Measurements from ENCODE around the gene OR52L1. TPM values are rescaled to one million over a fixed set of nuclear protein-coding genes. Genes with fewer than 3 reads are reported as not detected.
"Not testable (repeated sequence)": the region's sequence is repeated elsewhere in the genome, so short reads cannot be mapped to it uniquely, and the experiment has no call there.

Gene OR52L1
- not detected in 2 replicates for polyA plus RNA-seq (2014; cell fraction: cytosol; rRNA removed)
- polyA plus RNA-seq (2014; cell fraction: nucleus; rRNA removed), result 0.58 TPM in 1 of 2 replicates, not detected in the other

GRCh38 chr11:5986885-5987284 lies at the start of gene OR52L1:
OR52L1 (minus strand) TSS chr11:5986985; CDS start chr11:5986930, 55 bp downstream.
- DNase-seq (ENCODE audit: low spot score), result no peak

GRCh38 chr11:6030708-6031405 lies 44.1 kb upstream of the OR52L1 start, which contains the start of gene OR56A1:
OR56A1 (minus strand) TSS chr11:6030758; CDS start chr11:6027692, 3,066 bp downstream.
- no peak for DNase-seq (ENCODE audit: low spot score)

- DNase-seq (ENCODE audit: low spot score), result no peak
Observed at GRCh38 chr11:6027501-6027900, 40.7 kb upstream of the OR52L1 start.

DNA sequence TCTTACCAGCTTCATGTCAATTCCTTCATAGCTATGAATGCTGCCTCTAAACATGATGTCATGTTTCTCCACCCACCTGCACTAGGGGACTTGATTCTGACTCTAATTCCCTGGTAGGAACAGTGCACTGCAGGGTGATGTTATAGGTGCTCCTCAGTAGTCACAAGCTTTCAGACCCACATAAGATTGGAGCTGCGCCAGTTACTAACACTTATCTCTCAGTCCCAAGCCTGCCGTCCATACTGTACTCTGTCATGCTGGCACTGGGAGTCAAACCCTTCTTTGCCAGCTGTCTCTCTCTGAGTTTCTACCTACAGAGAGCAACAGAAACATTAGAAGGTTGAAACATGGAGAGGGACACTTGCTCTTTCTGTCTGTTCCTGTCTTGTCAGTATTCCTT lies 38.3 kb upstream of the OR52L1 start:
- DNase-seq (ENCODE audit: low spot score), result no peak

GRCh38 chr11:6022956-6023355 lies 36.2 kb upstream of the OR52L1 start:
- peak; percentile 9 for DNase-seq (ENCODE audit: low spot score)

GRCh38 chr11:6013042-6013441 lies 26.3 kb upstream of the OR52L1 start:
- no peak for DNase-seq (ENCODE audit: low spot score)

DNA sequence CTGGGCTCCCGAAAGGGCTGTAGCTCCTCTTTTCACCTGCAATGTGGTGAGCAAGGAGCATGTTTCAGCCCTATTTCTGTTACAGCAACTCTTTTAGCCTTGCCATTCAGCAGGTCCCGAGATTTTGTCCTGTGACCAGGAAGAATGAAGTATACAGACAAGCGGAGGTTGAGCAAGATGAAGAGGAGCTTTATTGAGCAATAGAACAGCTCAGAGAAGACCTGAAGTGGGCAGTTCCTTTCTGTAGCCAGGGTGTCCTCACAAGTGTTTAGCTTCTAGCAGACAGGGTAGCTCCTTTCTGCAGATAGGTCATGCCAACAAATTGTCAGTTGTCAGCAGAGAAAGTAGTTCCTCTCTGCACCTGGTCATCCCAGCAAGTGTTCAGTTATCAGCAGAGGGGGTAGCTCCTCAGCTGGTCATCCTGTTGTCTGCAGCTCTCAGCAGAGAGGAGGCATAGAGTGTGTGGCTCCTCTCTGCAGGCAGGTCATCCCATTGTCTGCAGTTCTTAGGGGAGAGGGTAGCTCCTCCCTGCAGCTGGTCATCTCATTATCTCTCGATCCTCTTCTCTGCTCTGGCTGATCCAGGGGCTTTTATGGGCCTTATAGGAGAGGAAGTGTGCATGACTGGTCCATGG lies 25.4 kb upstream of the OR52L1 start:
- DNase-seq (ENCODE audit: low spot score), result no peak

- DNase-seq (ENCODE audit: low spot score), result no peak
Observed at GRCh38 chr11:6006846-6007245, 20.1 kb upstream of the OR52L1 start, which contains the start of gene OR56A4. OR56A4 (minus strand) TSS chr11:6006946; CDS start chr11:6002992, 3,954 bp downstream.

GRCh38 chr11:6006395-6006794 lies 19.6 kb upstream of the OR52L1 start:
- DNase-seq (ENCODE audit: low spot score), result no peak

DNA sequence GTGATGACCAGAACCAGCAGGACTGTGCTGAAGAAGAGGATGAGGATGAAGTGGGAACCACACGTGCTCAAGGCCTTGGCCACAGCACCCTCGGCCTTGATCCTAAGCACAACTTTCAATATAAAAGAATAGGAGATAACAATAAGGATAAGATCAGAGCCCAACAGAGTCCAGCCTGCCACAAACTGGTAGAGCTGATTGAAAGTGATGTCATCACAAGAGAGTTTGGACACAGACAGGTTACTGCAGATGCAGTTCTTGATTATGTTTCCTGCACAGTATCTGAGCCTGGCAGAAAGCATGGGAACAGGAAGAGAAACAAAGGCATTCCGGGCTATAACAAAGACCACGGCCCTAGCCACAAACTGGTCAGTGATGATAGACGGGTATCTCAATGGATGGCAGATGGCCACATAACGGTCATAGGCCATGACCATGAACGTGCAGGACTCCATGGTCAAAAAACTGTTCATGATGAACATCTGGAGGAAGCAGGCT lies 15.5 kb upstream of the OR52L1 start:
- no peak for DNase-seq (ENCODE audit: low spot score)

- no peak for DNase-seq (ENCODE audit: low spot score)
Observed at GRCh38 chr11:5994791-5995190, 8.0 kb upstream of the OR52L1 start.

- DNase-seq (ENCODE audit: low spot score), result peak; percentile 7
Observed at GRCh38 chr11:5992604-5993251, 5.9 kb upstream of the OR52L1 start.

DNA sequence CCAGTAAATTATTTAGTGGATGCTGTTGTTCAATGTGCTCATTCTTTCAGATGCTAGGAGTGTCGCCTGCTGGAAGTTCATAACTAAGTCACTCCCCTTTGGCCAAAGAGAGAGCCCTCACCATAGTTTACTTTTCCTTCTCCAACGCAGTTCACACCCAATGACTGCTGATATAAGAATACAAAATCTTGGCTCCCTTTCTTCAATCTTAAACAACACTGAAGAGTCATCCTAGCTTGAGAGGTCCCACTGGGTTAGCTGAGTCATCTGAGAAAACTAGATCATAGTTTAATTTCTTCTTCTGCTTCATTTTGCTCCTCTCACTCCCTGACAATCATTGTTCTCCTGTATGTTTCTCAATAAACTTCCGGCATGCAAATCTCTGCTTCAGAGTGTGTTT lies 5.4 kb upstream of the OR52L1 start:
- no peak for DNase-seq (ENCODE audit: low spot score)

GRCh38 chr11:5989203-5989602 lies 2.4 kb upstream of the OR52L1 start:
- no peak for DNase-seq (ENCODE audit: low spot score)

GRCh38 chr11:5983443-5983842 lies 3.3 kb downstream of the OR52L1 start:
- DNase-seq (ENCODE audit: low spot score), result no peak

GRCh38 chr11:5973530-5973929 lies 13.3 kb downstream of the OR52L1 start:
- no peak for DNase-seq (ENCODE audit: low spot score)

GRCh38 chr11:5968394-5968793 lies 18.4 kb downstream of the OR52L1 start, which contains the start of gene OR56A5:
OR56A5 (minus strand) TSS chr11:5968494; CDS start chr11:5968494, 0 bp downstream.
- DNase-seq (ENCODE audit: low spot score), result no peak

- no peak for DNase-seq (ENCODE audit: low spot score)
Observed at GRCh38 chr11:5967708-5968107, 19.1 kb downstream of the OR52L1 start.

- no peak for DNase-seq (ENCODE audit: low spot score)
Observed at GRCh38 chr11:5966958-5967357, 19.8 kb downstream of the OR52L1 start.

GRCh38 chr11:5960704-5961320 lies 26.0 kb downstream of the OR52L1 start:
- DNase-seq (ENCODE audit: low spot score), result not testable (repeated sequence)

DNA sequence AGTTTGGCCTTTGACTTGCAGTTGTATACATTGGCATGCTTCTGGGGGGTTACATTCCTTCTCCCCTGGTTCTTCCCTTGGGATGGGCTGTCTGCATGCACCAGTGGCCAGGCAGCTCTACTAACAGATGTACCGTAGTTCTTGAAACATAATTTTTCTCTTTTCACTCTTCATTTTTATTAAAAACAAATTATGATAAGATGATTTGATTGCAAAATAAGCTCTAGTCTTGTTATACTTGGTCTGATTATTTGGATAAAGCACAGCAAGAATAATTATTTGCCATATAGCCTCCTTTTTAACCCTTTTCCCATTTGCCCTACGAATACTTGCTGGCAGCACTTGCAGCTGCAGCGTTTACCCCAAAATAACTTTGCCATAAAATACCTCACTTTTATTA lies 31.2 kb downstream of the OR52L1 start:
- no peak for DNase-seq (ENCODE audit: low spot score)

DNA sequence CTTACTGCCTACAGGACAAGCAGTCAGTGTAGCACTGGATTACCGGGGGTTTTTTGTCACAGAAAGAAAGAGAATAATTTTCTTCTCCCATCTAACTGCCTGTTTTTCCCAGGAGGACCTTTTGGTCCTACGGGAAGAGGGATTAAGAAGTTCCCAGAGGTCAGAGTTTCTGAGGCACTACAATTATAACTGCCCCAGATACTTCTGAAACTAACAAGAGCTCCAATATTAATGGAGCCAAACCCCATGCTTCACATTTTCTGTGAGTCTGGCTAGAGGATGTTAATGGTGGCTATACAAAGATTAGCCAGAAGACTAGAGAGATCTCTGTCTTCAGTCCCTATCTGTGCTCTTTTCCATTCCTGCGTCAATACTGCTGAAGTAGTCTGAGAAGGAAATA lies 44.8 kb downstream of the OR52L1 start, which contains the start of gene OR56A3:
Gene OR56A3 (plus strand): TSS at position 301 of the 400 bp plus-strand sequence. CDS start 5,096 bp downstream, outside the sequence.
- no peak for DNase-seq (ENCODE audit: low spot score)

All from SK-N-DZ (cell line).